Stimulated activated CD4-positive, alpha-beta T cell treated with anti-CD3 and anti-CD28 coated beads, Interleukin-4, amount 100 ng/mL, for 48 hours (primary cell): Measurements from ENCODE around the gene GDF10.

Source experiments
- DNase-seq, 2 donors: peaks; one replicate each; pipeline ENCODE4 v3.0.0-alpha.2; 2020; ENCODE audit warnings: low read depth in 2 of 2

GDF10 gene

DNA sequence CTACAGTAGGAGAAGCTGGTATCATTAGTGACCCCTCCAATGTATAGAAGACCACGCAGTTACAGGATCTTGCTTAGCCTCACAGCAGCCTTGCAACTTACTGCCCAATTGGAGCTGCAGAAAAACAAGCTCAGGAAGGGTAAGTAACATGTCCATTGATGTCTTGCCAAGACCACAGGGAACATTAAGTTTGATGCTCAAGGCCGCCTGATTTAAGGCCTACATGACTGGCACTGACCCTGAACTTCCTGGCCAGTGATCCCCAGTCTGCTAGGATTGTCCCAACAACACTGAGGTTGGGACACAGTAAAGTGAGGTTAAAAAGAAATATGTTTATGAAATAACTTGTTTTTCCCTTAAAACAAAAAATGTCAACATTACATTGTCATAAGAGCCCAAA is 15.4 kb downstream of the GDF10 start:
- DNase-seq: no peak

- DNase-seq: no peak
These were observed 16.1 kb downstream of the GDF10 start for GRCh38 chr10:47316131-47316530.

- no peak for DNase-seq
These were observed 17.3 kb downstream of the GDF10 start for GRCh38 chr10:47317251-47317650.

DNA sequence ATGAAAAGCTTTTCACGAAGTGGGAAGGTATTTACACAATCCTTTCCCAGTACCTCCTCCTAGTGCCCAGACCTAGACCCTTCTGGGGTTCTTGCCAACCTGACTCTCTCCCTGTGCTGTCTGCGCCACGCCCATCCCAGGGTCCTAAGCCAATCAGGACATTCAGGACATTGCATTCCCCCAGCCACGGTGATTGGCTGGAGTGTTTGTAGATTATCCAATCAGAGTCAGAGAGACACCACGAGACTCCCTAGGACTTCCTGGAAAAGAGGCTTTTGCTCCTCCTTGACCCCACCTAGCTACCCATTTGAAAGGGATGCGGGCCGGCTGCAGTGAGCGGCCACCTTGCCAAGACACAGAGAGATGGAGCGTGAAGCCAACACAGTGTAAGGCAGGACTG is 18.7 kb downstream of the GDF10 start:
- no peak for DNase-seq

- no peak for DNase-seq
These were observed 19.8 kb downstream of the GDF10 start for GRCh38 chr10:47319784-47320183.

DNA sequence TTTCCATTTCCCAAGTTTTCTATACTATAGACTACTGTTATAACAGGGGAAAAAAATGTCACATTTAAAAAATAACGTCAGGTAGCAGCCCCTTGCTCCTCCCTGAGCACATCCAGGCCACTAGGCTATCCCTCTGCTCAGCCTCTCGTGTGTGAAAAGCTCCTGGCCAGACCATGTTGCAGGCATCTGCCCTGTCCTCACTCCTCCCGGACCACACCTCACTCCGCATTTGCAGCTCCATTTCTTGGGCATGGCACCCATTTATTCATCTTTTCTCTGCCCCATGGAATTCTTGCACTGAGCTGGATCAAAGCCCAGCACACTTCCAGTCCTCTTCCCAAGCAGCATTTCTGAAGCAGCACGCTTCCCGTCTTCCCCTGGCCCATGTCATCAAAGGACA is 20.8 kb downstream of the GDF10 start:
- no peak for DNase-seq

- no peak for DNase-seq
These were observed 21.7 kb downstream of the GDF10 start for GRCh38 chr10:47321521-47322195.

- DNase-seq: no peak
These were observed 22.5 kb downstream of the GDF10 start, which contains the start of gene GDF2 for GRCh38 chr10:47322300-47323061. Gene GDF2 (plus strand): TSS chr10:47322454. CDS start chr10:47322669, 215 bp downstream.

DNA sequence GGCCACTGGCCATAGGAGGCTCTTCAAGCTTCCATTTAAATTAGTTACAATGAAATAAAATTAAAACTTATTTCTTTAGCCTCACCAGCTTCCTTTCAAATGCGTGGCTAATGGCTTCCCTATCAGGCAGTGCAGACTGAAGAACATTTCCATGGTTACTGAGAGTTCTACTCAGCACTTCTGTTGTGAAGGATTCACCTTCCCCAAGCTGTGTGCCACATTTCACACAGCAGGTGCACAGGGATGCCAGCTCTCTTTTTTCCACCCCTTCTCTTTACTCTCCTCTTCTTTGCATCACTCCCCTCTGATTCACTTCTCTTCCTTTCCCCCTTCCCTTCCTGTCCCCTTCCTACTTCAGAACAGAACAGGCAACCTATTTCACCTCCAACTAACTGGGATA is 23.1 kb downstream of the GDF10 start:
- no peak for DNase-seq

DNA sequence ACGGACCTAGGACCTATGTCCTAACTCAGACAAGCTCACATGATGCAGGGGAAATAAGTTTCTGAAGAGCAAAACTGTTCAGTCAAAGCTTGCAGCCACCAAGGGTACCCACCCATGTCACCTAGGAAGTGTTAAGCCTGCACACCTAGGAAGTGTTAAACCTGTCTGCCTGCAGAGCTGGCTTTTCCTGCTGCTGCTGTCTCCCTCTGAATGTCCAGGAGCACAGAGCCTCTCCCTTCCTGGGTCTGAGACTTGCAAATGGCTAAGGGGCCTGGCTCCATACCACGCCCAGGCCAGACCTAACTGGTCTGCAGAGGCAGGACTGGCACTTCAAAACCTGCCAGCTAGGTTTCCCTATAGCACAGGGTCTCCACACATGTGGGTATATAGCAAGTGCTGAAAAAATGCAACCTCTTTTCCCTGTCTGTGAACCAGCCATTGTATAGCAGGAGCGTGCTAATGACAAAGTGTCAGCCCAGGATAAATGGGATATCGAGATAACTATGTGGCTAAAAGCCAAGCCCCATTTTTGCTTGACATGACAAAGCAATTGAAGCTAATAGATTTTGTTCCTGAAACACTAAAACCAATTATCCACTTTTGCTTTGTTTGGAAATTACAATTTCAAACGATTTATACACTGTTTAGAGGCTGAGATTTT is 23.8 kb downstream of the GDF10 start:
- DNase-seq: no peak

GRCh38 chr10:47325303-47326291 is 25.6 kb downstream of the GDF10 start:
- DNase-seq: no peak

DNA sequence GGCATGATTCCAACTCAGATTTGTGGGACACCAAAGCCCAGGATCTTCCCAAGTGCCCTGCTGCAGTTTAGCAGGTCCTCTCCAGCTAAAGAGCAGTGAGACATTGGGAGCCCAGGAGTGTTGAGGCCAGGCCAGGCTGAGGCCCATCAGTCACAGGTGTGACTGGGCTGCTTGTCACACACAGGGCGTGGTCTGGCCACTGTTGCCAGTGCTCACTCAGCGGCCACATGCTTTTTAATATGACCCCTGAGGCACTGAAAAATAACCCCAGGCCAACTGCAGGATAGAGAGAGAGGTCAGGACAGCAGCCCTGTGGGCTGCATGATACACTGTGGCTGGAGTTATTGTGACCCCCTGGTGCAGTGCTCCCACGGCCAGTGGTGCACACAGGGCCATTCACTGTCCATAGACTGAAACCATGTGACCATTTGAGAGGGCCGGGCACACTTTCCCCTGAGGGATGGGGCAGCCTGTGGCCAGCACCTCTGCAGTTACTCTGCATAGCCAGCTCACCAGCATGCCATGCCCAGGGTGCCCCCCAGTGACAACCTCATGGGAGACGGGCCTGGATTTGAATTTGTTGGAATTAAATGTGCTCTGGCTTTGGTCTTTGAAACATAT is 26.4 kb downstream of the GDF10 start:
- no peak for DNase-seq

- DNase-seq: no peak
These were observed 26.9 kb downstream of the GDF10 start for GRCh38 chr10:47326927-47327330.

- DNase-seq: no peak
These were observed 29.9 kb downstream of the GDF10 start for GRCh38 chr10:47329855-47330254.

- no peak for DNase-seq
These were observed 30.4 kb downstream of the GDF10 start for GRCh38 chr10:47330366-47330765.

DNA sequence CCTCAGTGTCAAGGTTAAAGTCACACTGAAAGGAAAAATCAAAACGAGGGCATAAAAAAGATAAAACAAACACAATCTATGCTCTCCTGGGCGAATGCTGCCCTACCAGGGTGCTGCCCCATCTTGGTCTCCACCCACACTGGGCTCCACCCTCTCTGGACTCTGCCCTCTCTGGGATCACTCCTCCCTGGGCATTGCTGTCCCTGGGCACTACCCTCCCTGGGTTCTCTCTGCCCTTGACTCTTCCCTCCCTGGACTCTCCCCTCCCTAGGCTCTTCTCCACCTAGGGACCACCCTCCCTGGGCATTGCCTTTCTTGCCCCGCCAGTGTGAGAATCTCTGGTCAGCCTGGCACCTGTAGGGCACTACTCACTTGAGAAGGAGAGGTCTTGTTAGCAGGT is 30.8 kb downstream of the GDF10 start:
- no peak for DNase-seq

DNA sequence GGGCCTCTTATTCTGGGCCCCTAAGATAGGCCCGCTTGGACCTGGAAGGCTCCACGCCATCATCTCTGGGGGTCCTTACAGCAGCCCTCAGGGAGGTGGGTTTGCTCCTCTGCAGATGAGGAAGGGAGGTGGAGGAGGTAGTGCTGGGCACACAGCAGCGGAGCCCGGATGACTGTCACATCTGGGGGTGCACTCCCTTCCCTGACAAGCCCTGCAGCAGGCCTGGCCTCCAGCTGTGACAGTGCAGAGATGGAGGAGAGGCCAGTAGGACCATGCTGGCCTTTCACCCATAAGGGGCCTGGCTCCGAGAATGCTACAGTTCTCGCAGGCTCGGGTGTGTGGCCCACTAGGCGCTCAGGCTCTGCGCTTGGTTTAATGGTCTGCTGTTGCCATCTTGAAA is 31.5 kb downstream of the GDF10 start:
- DNase-seq: no peak

GRCh38 chr10:47331954-47332353 is 32.0 kb downstream of the GDF10 start:
- no peak for DNase-seq

GRCh38 chr10:47332371-47332770 is 32.4 kb downstream of the GDF10 start:
- no peak for DNase-seq

DNA sequence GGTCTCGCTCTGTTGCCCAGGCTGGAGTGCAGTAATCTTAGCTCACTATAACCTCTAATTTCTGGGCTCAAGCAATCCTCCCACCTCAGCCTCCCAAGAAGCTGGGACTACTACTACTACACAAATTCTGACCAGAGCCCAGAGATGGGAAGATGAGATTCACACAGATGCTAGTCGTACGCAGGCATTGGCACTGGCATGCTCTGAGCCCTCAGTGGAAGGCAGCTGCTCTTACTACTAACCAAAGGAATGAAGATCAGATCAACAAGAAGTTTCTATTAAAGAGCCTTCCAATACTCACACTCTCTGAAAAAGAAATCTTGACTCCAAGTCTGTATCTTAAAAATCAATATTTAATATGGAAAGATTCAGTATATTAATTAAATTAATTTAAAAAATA is 32.9 kb downstream of the GDF10 start:
- no peak for DNase-seq

DNA sequence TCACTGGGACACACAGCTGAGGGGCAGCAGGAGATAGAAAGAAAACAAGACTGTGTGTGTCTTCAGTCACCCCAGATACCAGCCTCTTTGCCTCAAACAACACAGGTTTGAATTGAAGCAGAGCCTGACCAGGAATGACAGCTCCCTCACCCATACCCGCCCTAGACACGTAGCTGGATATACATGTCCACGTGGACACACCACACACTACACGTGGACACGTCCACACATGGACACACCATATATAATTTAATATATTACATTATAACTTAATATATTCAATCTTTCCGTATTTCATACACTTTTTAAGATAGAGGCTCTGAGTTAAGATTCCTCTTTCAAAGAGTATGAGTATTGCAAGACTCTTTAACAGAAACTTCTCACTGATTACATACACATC is 33.5 kb downstream of the GDF10 start:
- no peak for DNase-seq
